ENCODE results near the gene ADPGK.
"Not testable (repeated sequence)": the region's sequence is repeated elsewhere in the genome, so short reads cannot be mapped to it uniquely, and the experiment has no call there.

- TF ChIP-seq, protein P1, sequence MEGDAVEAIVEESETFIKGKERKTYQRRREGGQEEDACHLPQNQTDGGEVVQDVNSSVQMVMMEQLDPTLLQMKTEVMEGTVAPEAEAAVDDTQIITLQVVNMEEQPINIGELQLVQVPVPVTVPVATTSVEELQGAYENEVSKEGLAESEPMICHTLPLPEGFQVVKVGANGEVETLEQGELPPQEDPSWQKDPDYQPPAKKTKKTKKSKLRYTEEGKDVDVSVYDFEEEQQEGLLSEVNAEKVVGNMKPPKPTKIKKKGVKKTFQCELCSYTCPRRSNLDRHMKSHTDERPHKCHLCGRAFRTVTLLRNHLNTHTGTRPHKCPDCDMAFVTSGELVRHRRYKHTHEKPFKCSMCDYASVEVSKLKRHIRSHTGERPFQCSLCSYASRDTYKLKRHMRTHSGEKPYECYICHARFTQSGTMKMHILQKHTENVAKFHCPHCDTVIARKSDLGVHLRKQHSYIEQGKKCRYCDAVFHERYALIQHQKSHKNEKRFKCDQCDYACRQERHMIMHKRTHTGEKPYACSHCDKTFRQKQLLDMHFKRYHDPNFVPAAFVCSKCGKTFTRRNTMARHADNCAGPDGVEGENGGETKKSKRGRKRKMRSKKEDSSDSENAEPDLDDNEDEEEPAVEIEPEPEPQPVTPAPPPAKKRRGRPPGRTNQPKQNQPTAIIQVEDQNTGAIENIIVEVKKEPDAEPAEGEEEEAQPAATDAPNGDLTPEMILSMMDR (conservative IDR thresholded peaks at IDR 0.05; ENCODE audit: low read length): not testable (repeated sequence)
- not testable (repeated sequence) for TF ChIP-seq EZH2phosphoT487 (IDR thresholded peaks at IDR 0.05; ENCODE audit: borderline replicate concordance)
These were observed 55.3 kb downstream of the ADPGK start for GRCh38 chr15:72728249-72728648.

All from Loucy (cell line).